Activated CD4-positive, alpha-beta T cell treated with anti-CD3 and anti-CD28 coated beads, Interleukin-2, amount 50 U/mL, for 48 hours (primary cell): ENCODE data around the gene MTMR6.
A peak's percentile ranks its signal among the peaks of the same experiment; 100 is the strongest.
"Not testable (repeated sequence)": the region's sequence is repeated elsewhere in the genome, so short reads cannot be mapped to it uniquely, and the experiment has no call there.

Experiments
- DNase-seq, 2 experiments: peaks; one replicate each; pipeline ENCODE4 v3.0.0-alpha.2; 2020

MTMR6 gene

GRCh38 chr13:25286969-25287961, at the start of gene MTMR6:
Gene MTMR6 (minus strand): TSS chr13:25287488. CDS start chr13:25287247, 241 bp downstream.
- peak; percentile 96 to 97 for DNase-seq

GRCh38 chr13:25335856-25336255, 48.6 kb upstream of the MTMR6 start:
- no peak for DNase-seq

DNA sequence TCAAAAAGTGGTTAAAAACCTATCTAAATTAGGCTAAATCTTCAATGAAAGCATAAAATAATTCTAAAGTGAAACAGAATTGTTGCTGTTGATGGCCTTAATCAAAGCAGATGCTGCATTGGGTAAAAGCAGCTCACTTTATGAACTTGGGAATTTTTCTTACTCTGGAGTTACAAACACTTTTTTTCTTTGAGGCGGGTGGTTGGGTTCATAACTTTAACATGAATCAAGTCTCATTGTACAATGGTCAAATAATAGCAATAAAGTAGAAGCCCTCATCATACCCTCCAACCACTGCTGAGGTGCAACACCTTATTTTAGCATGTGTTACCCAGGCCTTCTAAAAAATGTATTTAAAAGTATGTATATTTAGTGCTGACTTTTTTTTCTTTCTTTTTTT, 43.3 kb upstream of the MTMR6 start:
- DNase-seq: no peak

GRCh38 chr13:25329706-25330105, 42.4 kb upstream of the MTMR6 start:
- DNase-seq: no peak

DNA sequence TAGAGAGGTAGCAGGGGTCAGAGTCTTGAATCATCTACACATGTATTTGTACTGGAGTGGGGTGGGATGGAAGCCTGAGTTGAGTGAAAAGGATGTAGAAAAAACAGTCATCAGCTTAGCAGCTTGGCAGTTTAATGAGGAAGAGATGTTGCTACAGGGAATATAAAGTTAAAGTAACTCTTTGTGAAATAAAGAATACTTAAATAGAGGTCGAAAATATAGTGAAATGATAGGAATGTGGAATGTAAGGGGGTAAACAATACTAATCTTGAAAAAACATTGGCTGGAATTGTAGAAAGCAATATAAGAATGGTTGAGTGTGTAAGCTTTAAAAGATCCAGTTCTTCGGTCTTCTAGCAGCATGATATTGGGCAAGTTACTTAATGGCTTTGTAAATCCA, 36.8 kb upstream of the MTMR6 start:
- DNase-seq: no peak

DNA sequence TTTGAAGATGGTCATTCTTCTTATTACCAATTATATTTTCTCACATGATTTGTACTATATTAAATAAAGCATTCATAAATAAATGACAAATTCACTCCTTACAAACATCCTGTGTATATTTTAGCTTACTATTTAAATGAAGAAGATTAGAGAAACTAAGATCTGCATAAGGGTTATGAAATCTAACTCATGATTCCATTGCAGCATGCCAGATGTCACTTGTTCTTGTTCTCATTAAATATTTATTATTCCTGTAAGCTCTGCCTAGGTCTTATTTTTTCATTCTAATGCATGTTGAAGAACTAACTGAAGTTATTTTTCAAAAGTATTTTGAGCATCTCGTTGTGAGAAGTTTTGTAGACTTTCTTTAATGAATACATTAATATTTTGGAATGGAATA, 32.5 kb upstream of the MTMR6 start:
- DNase-seq: no peak

DNA sequence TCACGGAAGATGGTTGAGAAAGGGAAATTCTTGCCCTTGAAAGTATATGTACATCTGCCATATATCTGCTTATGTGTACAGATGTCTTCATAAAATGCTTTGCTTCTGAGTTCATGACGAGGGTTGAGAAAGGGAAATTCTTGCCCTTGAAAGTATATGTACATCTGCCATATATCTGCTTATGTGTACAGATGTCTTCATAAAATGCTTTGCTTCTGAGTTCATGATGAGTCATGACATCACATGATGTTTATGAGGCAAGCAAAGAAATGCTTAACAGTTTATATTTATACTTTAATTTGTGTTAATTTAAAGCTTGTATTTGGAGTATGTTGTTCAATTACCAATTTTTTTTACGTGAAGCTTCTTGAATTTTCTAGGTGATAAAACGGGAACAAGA, 31.7 kb upstream of the MTMR6 start:
- not testable (repeated sequence) for DNase-seq

DNA sequence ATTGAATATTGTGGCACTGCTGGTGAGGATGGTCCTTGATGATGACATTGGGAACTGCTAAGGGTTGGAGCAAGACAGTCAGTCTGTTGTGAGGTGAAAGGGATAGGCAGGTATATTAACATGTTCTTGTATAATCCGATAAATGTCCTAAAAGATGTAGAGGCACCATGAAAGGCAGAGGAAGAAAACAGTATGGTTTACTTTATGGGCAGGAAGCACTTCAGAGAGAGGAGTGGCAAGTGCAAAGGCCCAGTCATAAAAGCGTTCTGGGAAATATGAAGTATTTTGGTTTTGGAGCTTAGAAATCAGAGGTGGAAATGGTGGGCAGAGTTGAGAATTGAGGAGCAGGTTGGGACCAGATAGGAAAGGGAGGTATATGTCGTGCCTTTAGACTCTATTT, 23.6 kb upstream of the MTMR6 start:
- no peak for DNase-seq

GRCh38 chr13:25306671-25307464, 19.6 kb upstream of the MTMR6 start:
- DNase-seq: no peak

GRCh38 chr13:25302121-25302520, 14.8 kb upstream of the MTMR6 start:
- DNase-seq: no peak

DNA sequence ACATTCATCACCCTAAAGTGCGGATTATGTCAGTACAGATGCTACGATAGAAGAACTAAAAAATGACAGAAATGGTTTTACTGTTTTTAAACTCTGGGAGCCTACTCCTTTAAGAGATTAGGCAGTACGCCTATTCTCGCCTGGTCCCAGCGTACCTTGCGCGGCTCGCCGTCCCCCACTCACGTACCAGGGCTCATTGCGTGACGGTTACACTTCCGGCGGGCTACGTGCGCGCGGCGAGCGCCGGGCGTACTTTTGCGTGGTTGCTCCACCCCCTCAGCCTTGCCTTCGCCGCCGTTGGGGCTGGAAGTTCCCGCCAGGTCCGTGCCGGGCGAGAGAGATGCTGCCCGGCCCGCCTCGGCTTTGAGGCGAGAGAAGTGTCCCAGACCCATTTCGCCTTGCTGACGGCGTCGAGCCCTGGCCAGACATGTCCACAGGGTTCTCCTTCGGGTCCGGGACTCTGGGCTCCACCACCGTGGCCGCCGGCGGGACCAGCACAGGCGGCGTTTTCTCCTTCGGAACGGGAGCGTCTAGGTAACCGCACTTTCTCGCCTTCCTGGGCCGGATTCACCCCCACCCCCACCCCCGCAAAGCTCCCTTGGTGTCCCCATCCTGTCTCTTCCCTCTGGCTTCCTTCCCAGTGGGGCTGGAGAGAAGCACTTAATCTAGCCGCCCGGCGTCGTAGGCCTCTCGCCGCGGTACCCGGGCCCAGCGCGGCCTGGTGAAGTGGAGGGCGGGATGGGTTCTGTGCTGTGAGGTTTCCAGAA, 14.2 kb upstream of the MTMR6 start, which contains the start of gene NUP58:
NUP58 (plus strand) TSS at position 279 of the 767 bp plus-strand sequence; CDS start at position 428, 149 bp downstream.
- DNase-seq: peak; percentile 91 to 95

DNA sequence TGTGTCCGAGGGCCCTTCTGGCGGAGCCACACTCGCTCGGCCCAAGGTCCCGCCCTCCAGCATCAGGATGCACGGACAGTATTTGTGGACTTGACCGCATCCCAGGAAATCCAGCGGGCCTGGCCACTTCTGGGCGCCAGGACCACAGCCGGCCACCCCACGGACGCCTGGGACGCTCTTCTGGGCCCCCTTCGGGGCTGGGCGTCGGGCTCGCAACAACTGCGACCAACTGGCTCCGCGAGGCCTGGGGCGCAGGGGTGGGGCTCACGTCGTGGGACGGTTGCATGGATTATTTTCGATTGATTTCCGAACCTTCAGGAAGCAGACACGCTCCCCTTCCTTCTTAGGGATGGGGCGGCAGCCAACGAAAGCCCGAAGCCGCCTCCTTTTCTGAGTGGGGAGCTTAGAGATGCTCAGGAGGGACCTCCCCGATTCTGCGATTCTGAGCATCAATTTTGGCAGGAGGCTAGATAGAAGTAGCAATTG, 13.6 kb upstream of the MTMR6 start:
- peak; percentile 28 to 40 for DNase-seq

DNA sequence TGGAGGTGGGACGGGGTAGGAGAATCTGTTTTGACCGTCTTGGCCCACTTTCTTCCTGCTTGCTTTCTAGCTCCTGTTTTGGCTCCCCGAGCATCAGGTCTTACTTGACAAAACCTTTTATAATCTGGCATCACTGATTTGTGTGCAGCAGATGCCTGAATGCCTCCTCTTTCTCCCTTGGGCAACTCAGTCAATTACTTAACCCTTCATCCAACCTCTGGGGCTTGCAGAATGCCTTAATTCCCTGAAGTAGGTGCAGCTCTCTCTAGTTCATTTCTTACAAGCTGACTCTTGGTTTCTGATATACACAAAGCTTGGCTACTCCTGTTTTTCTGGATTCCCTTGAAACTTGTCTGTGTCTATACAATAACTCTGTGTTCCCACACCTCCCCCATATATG, 8.4 kb upstream of the MTMR6 start:
- no peak for DNase-seq

DNA sequence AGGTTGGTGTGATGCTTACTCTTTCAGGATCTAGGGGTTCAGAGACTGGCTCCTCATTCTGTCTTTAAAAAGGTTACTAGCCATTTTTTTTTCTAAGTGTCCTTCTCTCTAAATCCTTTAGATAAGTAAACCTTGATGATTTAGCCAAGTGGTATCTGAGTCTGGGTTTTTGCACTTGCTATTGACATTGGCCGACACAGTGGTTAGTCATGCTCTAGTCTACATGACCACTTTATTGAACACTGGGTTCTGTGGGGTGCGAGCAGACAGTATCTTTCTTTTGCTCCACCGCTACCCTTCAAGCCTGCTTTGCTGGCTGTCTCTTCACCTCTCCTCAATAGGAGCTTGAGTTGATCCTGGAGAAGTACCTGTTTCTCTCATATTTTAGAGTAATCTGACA, 7.9 kb upstream of the MTMR6 start:
- DNase-seq: no peak

GRCh38 chr13:25292301-25292700, 5.0 kb upstream of the MTMR6 start:
- DNase-seq: no peak

DNA sequence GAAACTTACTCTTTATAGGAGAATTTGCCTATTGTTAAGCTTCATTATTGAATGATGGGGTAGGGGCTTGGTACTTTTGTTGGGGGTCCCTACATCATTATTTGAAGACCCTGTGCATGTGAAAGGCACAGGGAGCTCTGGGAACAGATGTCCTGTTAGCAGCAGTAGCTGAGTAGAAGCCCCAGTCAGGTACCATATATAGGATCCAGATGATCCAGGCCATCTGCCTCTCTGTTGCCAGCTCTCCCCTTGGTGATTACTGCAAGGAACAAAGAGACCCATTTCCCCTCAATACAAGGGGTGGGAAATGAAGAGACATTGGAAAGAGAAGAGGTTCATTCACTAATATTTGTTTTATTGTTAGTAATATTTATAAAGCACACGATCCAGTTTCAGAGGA, 4.4 kb upstream of the MTMR6 start:
- no peak for DNase-seq

DNA sequence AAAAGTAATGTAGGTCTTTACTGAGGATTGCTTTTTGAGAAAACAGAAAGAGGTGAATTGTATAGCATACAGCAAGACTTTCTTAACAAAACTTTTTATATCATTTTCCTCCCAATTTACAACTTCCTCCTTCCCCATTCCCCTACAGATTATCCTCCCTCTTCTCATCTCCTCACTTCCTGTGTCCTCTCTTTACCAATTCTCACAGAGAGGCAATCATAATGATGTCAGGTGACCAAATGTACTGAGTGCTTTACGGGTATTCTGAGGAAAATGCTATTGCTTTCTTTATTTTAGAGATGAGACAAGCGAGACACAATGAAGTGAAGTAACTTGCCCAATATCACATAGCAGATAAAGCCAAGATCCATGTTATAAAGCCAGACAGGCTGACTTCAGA, 1.7 kb upstream of the MTMR6 start:
- no peak for DNase-seq

DNA sequence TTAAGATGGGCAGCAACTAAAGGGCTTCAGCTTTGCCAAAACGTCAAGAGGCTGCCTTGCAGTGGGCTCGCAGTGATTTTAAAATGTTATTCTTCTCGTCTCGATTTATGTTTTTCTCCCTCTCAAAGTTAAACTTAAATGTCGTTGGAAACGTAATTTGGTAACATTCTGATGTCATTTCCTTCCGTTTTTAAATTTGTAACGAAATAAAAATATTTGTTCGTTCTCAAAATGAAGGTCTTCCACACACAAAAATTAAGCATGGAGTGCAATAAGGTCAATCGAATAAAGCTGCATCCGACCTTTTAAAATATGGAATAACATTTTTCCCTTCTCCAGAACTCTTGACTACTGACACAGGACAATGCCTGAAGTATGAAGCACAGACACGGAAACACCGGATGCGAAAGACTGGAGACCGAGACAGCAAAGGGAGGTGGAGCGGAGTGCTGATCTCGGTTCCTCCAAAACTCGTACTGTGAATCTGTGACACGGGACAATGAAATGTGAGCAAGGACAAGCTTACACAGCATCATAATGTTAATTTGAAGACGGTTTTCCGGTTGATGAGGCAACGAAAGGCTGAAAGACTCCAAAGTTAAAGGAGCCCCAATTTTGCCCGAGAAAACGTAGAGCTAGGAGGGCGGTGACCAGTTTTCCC, 850 bp downstream of the MTMR6 start:
- DNase-seq: peak; percentile 31 to 39

GRCh38 chr13:25281935-25282332, 5.4 kb downstream of the MTMR6 start:
- DNase-seq: peak; percentile 26 to 49

DNA sequence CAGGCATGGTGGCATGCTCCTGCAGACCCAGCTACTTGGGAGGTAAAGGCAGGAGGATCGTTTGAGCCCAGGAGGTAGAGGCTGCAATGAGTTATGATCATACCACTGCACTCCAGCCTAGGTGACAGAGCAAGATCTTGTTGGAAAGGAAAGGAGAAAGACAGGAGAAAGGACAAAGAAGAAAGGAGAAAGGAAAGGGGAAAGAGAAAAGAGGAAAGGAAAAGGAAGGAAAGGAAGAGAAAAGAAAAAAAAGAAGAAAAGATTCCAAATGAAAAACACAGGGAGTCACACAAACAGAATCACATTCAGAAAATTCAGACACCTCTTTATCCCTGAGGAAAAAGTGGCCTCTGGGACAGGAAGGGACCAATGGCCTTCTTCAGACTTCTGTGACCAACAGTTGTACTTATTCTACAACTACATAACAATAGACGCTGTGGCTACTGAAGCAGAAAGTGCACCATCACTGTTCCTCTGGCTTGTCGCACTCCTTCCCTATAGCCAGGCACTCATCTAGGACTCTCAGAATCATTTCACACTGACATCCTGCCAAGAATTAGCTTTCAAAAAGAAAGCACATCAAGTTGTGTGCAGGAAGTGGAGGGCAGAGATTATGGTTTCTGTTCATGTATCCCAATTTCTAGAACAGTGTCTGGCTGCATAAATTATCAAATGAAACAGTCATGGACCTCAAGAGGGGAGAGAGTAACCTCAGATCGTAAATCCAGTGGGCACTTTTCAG, 5.9 kb downstream of the MTMR6 start:
- peak; percentile 17 to 32 for DNase-seq

- DNase-seq: no peak
These were observed 6.9 kb downstream of the MTMR6 start for GRCh38 chr13:25280396-25280795.
